ENCODE data around the gene SYT1. TPM values are rescaled to one million over a fixed set of nuclear protein-coding genes. Genes with fewer than 3 reads are reported as not detected.

SYT1 gene
- 4.6 and 6.6 TPM in 2 replicates for total RNA-seq

DNA sequence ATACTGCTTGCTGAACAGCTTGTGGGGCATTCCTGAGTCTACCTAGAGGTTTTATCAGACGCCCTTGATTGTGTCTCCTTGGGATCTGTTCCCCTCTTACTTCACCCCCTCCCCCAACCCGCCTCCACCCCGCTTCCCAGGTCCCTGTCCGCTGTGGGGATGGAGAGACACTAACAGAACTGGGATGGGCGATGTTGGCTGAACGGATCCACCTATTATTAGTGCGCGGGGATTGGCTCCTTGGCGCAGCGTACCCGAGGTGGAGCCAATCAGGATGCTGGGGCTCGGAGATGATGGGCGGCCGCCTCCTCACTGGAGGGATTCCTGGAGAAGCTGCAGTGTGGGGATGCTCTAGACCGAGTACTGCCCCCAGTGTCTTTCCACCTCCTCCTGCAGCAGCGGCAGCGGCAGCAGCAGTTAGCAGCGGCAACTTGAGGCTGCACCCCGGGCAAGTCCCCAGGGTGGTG is at the start of gene SYT1:
Gene SYT1 (plus strand): TSS at position 372 of the 467 bp plus-strand sequence.

All from myometrial cell (primary cell).